HAP-1 (cell line): ENCODE measurements around the gene CYP21A2.
"Not testable (repeated sequence)": the region's sequence is repeated elsewhere in the genome, so short reads cannot be mapped to it uniquely, and the experiment has no call there.

Source experiments
- DNase-seq, 2 experiments: peaks; one replicate each; pipeline ENCODE4 v3.0.0-alpha.2; 2016 to 2020; ENCODE audit warnings: low spot score in 2 of 2
- H3K27me3 ChIP-seq: fragments of 250-450 bp; sonication (Bioruptor Pico); 2 replicates; pipeline ENCODE4 v1.5.1; 2020; ENCODE audit warnings: low read depth, mild to moderate bottlenecking, moderate library complexity
- H3K36me3 ChIP-seq: fragments of 250-450 bp; sonication (Bioruptor Pico); replicated peaks from 2 replicates; pipeline ENCODE4 v1.5.1; 2020; ENCODE audit warnings: mild to moderate bottlenecking
- H3K4me1 ChIP-seq: fragments of 250-450 bp; sonication (Bioruptor Pico); 2 replicates; pipeline ENCODE4 v1.5.1; 2020; ENCODE audit warnings: mild to moderate bottlenecking
- H3K4me3 ChIP-seq: fragments of 250-450 bp; sonication (Bioruptor Pico); 2 replicates; pipeline ENCODE4 v1.5.1; 2020; ENCODE audit warnings: mild to moderate bottlenecking, moderate library complexity
- H3K9me3 ChIP-seq: fragments of 250-450 bp; sonication (Bioruptor Pico); 2 replicates; pipeline ENCODE4 v1.5.1; 2020; ENCODE audit warnings: mild to moderate bottlenecking, moderate library complexity
- in situ Hi-C: fragments of 300-500 bp; cut with MboI; formaldehyde crosslinking; loops from 3 replicates; pipeline ENCODE4 v1.14.3; 2020; ENCODE audit warnings: low sequenced_read_pairs, inconsistent platforms, mixed read lengths

CYP21A2 gene

GRCh38 chr6:32010856-32011530 lies 27.2 kb upstream of the CYP21A2 start:
- H3K36me3 ChIP-seq, H3K27me3 ChIP-seq, H3K9me3 ChIP-seq, in situ Hi-C loops, H3K4me3 ChIP-seq, H3K4me1 ChIP-seq, DNase-seq: not testable (repeated sequence)

GRCh38 chr6:32012941-32013617 lies 25.1 kb upstream of the CYP21A2 start:
- DNase-seq = peak in 1 of 2 experiments; percentile 5
- in situ Hi-C loops, H3K4me1 ChIP-seq, H3K27me3 ChIP-seq, H3K4me3 ChIP-seq, H3K36me3 ChIP-seq, H3K9me3 ChIP-seq: not testable (repeated sequence)

- H3K4me1 ChIP-seq, in situ Hi-C loops, H3K27me3 ChIP-seq, H3K36me3 ChIP-seq, DNase-seq, H3K4me3 ChIP-seq, H3K9me3 ChIP-seq: not testable (repeated sequence)
Observed at GRCh38 chr6:32013738-32014137, 24.5 kb upstream of the CYP21A2 start.

GRCh38 chr6:32014547-32014946 lies 23.7 kb upstream of the CYP21A2 start, which contains the start of gene C4B:
Gene C4B (plus strand): TSS chr6:32014795. CDS start chr6:32014846, 51 bp downstream.
- H3K27me3 ChIP-seq, in situ Hi-C loops, H3K4me1 ChIP-seq, H3K36me3 ChIP-seq, H3K9me3 ChIP-seq, H3K4me3 ChIP-seq, DNase-seq: not testable (repeated sequence)

GRCh38 chr6:32022100-32022499 lies 16.1 kb upstream of the CYP21A2 start:
- H3K27me3 ChIP-seq, H3K4me1 ChIP-seq, DNase-seq, H3K9me3 ChIP-seq, H3K36me3 ChIP-seq, H3K4me3 ChIP-seq, in situ Hi-C loops: not testable (repeated sequence)

GRCh38 chr6:32028631-32029030 lies 9.6 kb upstream of the CYP21A2 start:
- in situ Hi-C loops = not testable (repeated sequence)

GRCh38 chr6:32029553-32029952 lies 8.7 kb upstream of the CYP21A2 start:
- H3K27me3 ChIP-seq, H3K4me3 ChIP-seq, in situ Hi-C loops, DNase-seq, H3K4me1 ChIP-seq, H3K36me3 ChIP-seq, H3K9me3 ChIP-seq: not testable (repeated sequence)

More at GRCh38 chr6:32028631-32029030, 9.6 kb upstream of the CYP21A2 start:
- not testable (repeated sequence) for DNase-seq, H3K4me3 ChIP-seq, H3K4me1 ChIP-seq, H3K9me3 ChIP-seq, H3K27me3 ChIP-seq, H3K36me3 ChIP-seq

- DNase-seq, H3K9me3 ChIP-seq, H3K4me3 ChIP-seq, H3K36me3 ChIP-seq, in situ Hi-C loops, H3K4me1 ChIP-seq, H3K27me3 ChIP-seq: not testable (repeated sequence)
Observed at GRCh38 chr6:32035283-32036013, 2.8 kb upstream of the CYP21A2 start.

GRCh38 chr6:32037136-32037535 lies 1.1 kb upstream of the CYP21A2 start:
- H3K27me3 ChIP-seq, H3K4me1 ChIP-seq, H3K9me3 ChIP-seq, in situ Hi-C loops, H3K36me3 ChIP-seq, DNase-seq, H3K4me3 ChIP-seq: not testable (repeated sequence)

GRCh38 chr6:32038878-32039277 lies 663 bp downstream of the CYP21A2 start:
- in situ Hi-C loops, H3K36me3 ChIP-seq, H3K4me1 ChIP-seq, H3K9me3 ChIP-seq, H3K4me3 ChIP-seq, DNase-seq, H3K27me3 ChIP-seq: not testable (repeated sequence)

- in situ Hi-C loops, H3K4me3 ChIP-seq, H3K4me1 ChIP-seq, H3K27me3 ChIP-seq, H3K9me3 ChIP-seq, DNase-seq, H3K36me3 ChIP-seq: not testable (repeated sequence)
Observed at GRCh38 chr6:32039321-32040274, 1.4 kb downstream of the CYP21A2 start.

GRCh38 chr6:32040299-32041049 lies 2.3 kb downstream of the CYP21A2 start:
- DNase-seq, H3K27me3 ChIP-seq, H3K9me3 ChIP-seq, H3K36me3 ChIP-seq, in situ Hi-C loops, H3K4me1 ChIP-seq, H3K4me3 ChIP-seq: not testable (repeated sequence)

- H3K4me3 ChIP-seq, H3K36me3 ChIP-seq, H3K9me3 ChIP-seq, in situ Hi-C loops, H3K4me1 ChIP-seq, H3K27me3 ChIP-seq, DNase-seq: not testable (repeated sequence)
Observed at GRCh38 chr6:32041050-32041321, 2.8 kb downstream of the CYP21A2 start.
